ENCODE results near the gene CFAP97D2. TPM values are rescaled to one million over a fixed set of nuclear protein-coding genes. Genes with fewer than 3 reads are reported as not detected.

The CFAP97D2 gene
- polyA plus RNA-seq, 1 donor (not counting 4 experiments of a cell fraction or from before 2014, with no cell fraction given), result not detected

- Histone ChIP-seq H3K36me3 (ENCODE audit: control insufficient read depth in 2 of 2, extremely low read depth in 1 of 2, insufficient read depth in 2 of 2, low read length in 2 of 2) (no peaks in the 10 kb centered on the region), H3K9ac (ENCODE audit: control insufficient read depth, extremely low read depth, insufficient read depth, low read length) (no peak overlapping the region), H3K79me2 (ENCODE audit: control insufficient read depth, insufficient read depth, low read length) (no peaks in the 10 kb centered on the region), H4K20me1 (ENCODE audit: control insufficient read depth, extremely low read depth, insufficient read depth, low read length) (no peaks in the 10 kb centered on the region), H3K9me3 (ENCODE audit: control insufficient read depth, low read depth, low read length) (no peaks in the 10 kb centered on the region), H2AFZ (ENCODE audit: control insufficient read depth, low read length) (no peak overlapping the region), H3K4me1 (ENCODE audit: control insufficient read depth, extremely low read depth, insufficient read depth, low read length) (peaks cover 20% of the 10 kb centered on the region), H3K27me3 (ENCODE audit: control insufficient read depth, extremely low read depth, insufficient read depth, low read length) (peaks cover 8% of the 10 kb centered on the region), H3K9me1 (ENCODE audit: control insufficient read depth, extremely low read depth, insufficient read depth, low read length) (no peaks in the 10 kb centered on the region), H3K27ac (ENCODE audit: control insufficient read depth, insufficient read depth, low read length) (no peak overlapping the region), H3K4me3 (ENCODE audit: control insufficient read depth in 2 of 3, extremely low read depth in 1 of 3, insufficient read depth in 2 of 3, low read depth in 1 of 3, low read length in 3 of 3) (no peak overlapping the region), H3K4me2 (ENCODE audit: control insufficient read depth, extremely low read depth, insufficient read depth, low read depth, low read length) (no peak overlapping the region)
- dilution Hi-C loops (cut with MboI; ENCODE audit: extremely low pct_ligation_motif_present, low sequenced_read_pairs), result no loop called here
- FAIRE-seq, result no peak
- TF ChIP-seq CTCF (optimal IDR thresholded peaks at IDR 0.05 in 1 of 3, IDR thresholded peaks at IDR 0.05 in 1 of 3, conservative IDR thresholded peaks at IDR 0.05 in 1 of 3; ENCODE audit: extremely low read depth in 1 of 3, insufficient read depth in 2 of 3, low read length in 3 of 3) (no peak), EZH2 (IDR thresholded peaks at IDR 0.05; ENCODE audit: low read length) (no peak)
- no peak for DNase-seq (ENCODE audit: low read depth, low spot score)
These were observed 32.9 kb upstream of the CFAP97D2 start for GRCh38 chr13:114146173-114146572.

- Histone ChIP-seq H3K79me2 (ENCODE audit: control insufficient read depth, insufficient read depth, low read length) (no peaks in the 10 kb centered on the region), H3K9me3 (ENCODE audit: control insufficient read depth, low read depth, low read length) (no peaks in the 10 kb centered on the region), H3K9ac (ENCODE audit: control insufficient read depth, extremely low read depth, insufficient read depth, low read length) (no peak overlapping the region), H3K27me3 (ENCODE audit: control insufficient read depth, extremely low read depth, insufficient read depth, low read length) (peaks cover 8% of the 10 kb centered on the region), H3K27ac (ENCODE audit: control insufficient read depth, insufficient read depth, low read length) (no peak overlapping the region), H2AFZ (ENCODE audit: control insufficient read depth, low read length) (no peak overlapping the region), H3K4me1 (ENCODE audit: control insufficient read depth, extremely low read depth, insufficient read depth, low read length) (peaks cover 24% of the 10 kb centered on the region), H3K4me3 (ENCODE audit: control insufficient read depth in 2 of 3, extremely low read depth in 1 of 3, insufficient read depth in 2 of 3, low read depth in 1 of 3, low read length in 3 of 3) (no peak overlapping the region), H4K20me1 (ENCODE audit: control insufficient read depth, extremely low read depth, insufficient read depth, low read length) (no peaks in the 10 kb centered on the region), H3K36me3 (ENCODE audit: control insufficient read depth in 2 of 2, extremely low read depth in 1 of 2, insufficient read depth in 2 of 2, low read length in 2 of 2) (no peaks in the 10 kb centered on the region), H3K9me1 (ENCODE audit: control insufficient read depth, extremely low read depth, insufficient read depth, low read length) (no peaks in the 10 kb centered on the region), H3K4me2 (ENCODE audit: control insufficient read depth, extremely low read depth, insufficient read depth, low read depth, low read length) (no peak overlapping the region)
- DNase-seq (ENCODE audit: low read depth, low spot score) (no peak), FAIRE-seq (no peak)
- dilution Hi-C loops (cut with MboI; ENCODE audit: extremely low pct_ligation_motif_present, low sequenced_read_pairs), result no loop called here
- TF ChIP-seq EZH2 (IDR thresholded peaks at IDR 0.05; ENCODE audit: low read length) (no peak), CTCF (optimal IDR thresholded peaks at IDR 0.05 in 1 of 3, IDR thresholded peaks at IDR 0.05 in 1 of 3, conservative IDR thresholded peaks at IDR 0.05 in 1 of 3; ENCODE audit: extremely low read depth in 1 of 3, insufficient read depth in 2 of 3, low read length in 3 of 3) (no peak)
These were observed 32.4 kb upstream of the CFAP97D2 start for GRCh38 chr13:114146629-114147028.

All from keratinocyte (primary cell).